ENCODE results near the gene TMEM8B. TPM values are rescaled to one million over a fixed set of nuclear protein-coding genes. Genes with fewer than 3 reads are reported as not detected.

TMEM8B gene
- total and polyA plus RNA-seq, 2 of the 8 experiments (the other 6 are each of a cell fraction or from before 2014, with no cell fraction given), result 7.5 to 10.4 TPM

GRCh38 chr9:35904338-35904737 is 75.3 kb downstream of the TMEM8B start:
- H2BK15ac ChIP-seq (ENCODE audit: low read length), result peak overlapping the region; percentile 61; the same call in 1 of the 2 replicates
- H3K36me3 ChIP-seq (ENCODE audit: control insufficient read depth in 2 of 4, insufficient read depth in 4 of 4, low read length in 3 of 4), result no peaks in the 10 kb centered on the region
- no peak overlapping the region for H2AK5ac ChIP-seq (ENCODE audit: low read depth, low read length)
- no peak overlapping the region for H3K14ac ChIP-seq (ENCODE audit: insufficient read length)
- H3K9ac ChIP-seq (replicated peaks in 1 of 4; ENCODE audit: extremely low read depth in 1 of 4, low read depth in 3 of 4, low read length in 3 of 4), result no peak overlapping the region
- no peak overlapping the region for H2AFZ ChIP-seq (ENCODE audit: low read length)
- no peak overlapping the region for H3K27ac ChIP-seq (ENCODE audit: low read depth, low read length)
- H3K23ac ChIP-seq (ENCODE audit: insufficient read length), result no peak overlapping the region
- H4K8ac ChIP-seq (ENCODE audit: extremely low read depth, insufficient read depth, low read length), result no peak overlapping the region
- no peak overlapping the region for H4K5ac ChIP-seq (ENCODE audit: insufficient read length, low read depth, low read length)
- H2BK5ac ChIP-seq (ENCODE audit: low read depth, low read length), result no peak overlapping the region
- no peak overlapping the region for H3K4ac ChIP-seq (replicated peaks; ENCODE audit: insufficient read length, low read depth, low read length)
- no peak overlapping the region for H2BK120ac ChIP-seq (replicated peaks; ENCODE audit: low read depth, low read length)
- H3K27me3 ChIP-seq (replicated peaks in 1 of 4; ENCODE audit: control insufficient read depth in 3 of 4, extremely low read depth in 1 of 4, insufficient read depth in 3 of 4, low read length in 3 of 4), result peaks cover 0 to 2% (median 0%) of the 10 kb centered on the region in 4 experiments; a peak in 1 of 7 replicates
- FAIRE-seq, result no peak
- H4K91ac ChIP-seq (replicated peaks; ENCODE audit: insufficient read length, low read length), result no peak overlapping the region
- H3K79me2 ChIP-seq (ENCODE audit: control insufficient read depth in 1 of 2, insufficient read depth in 2 of 2, low read length in 2 of 2), result no peaks in the 10 kb centered on the region
- ChIA-PET POLR2A (ENCODE audit: partially characterized antibody) (no interaction called here), CTCF (ENCODE audit: partially characterized antibody) (interaction anchor here (0.7 to 2.2 kb wide), 6 partner anchors 9 to 42 kb away, joined by 3 to 7 read pairs (median 5); no protein-coding TSS in a partner anchor)
- H4K20me1 ChIP-seq (replicated peaks in 1 of 2; ENCODE audit: control insufficient read depth in 1 of 2, insufficient read depth in 2 of 2, low read length in 2 of 2), result no peaks in the 10 kb centered on the region
- H2BK20ac ChIP-seq (ENCODE audit: low read length), result no peak overlapping the region
- H3K9me3 ChIP-seq (ENCODE audit: insufficient read depth in 2 of 2, low read depth in 1 of 2, low read length in 1 of 2), result no peaks in the 10 kb centered on the region
- no peak overlapping the region for H3K4me2 ChIP-seq (ENCODE audit: insufficient read depth in 1 of 2, low read depth in 2 of 2, low read length in 2 of 2)
- 91% methylated on average over 8 of the region's 8 CpGs; no CpG with 5 or more reads in 1 of the 2 experiments for WGBS, 2 experiments (ENCODE audit: extremely low coverage in 1 of 2, insufficient coverage in 1 of 2, insufficient read length in 1 of 2, insufficient replicate concordance in 2 of 2, low coverage in 1 of 2, low lambda C conversion rate in 2 of 2, missing lambda C conversion rate in 1 of 2)
- no peak overlapping the region for H3K4me3 ChIP-seq (ENCODE audit: extremely low read depth in 1 of 4, insufficient read depth in 2 of 4, low read depth in 3 of 4, low read length in 4 of 4)
- H3K4me1 ChIP-seq (replicated peaks in 1 of 4; ENCODE audit: control insufficient read depth in 3 of 4, insufficient read depth in 4 of 4, low read length in 3 of 4), result peaks cover 9 to 27% (median 17%) of the 10 kb centered on the region in 4 experiments
- no peak for DNase-seq (ENCODE audit: low read depth in 1 of 2, low spot score in 2 of 2)
- H3K23me2 ChIP-seq (ENCODE audit: low read depth, low read length), result no peaks in the 10 kb centered on the region; the same call in 1 of the 2 replicates
- H2BK12ac ChIP-seq (ENCODE audit: low read depth, low read length), result no peak overlapping the region
- H3K56ac ChIP-seq (replicated peaks; ENCODE audit: insufficient read length, low read depth, low read length), result no peak overlapping the region
- TF ChIP-seq SIX5 (IDR thresholded peaks at IDR 0.05; ENCODE audit: low read depth, low read length) (no peak), BRCA1 (IDR thresholded peaks at IDR 0.05; ENCODE audit: low read depth, low read length) (no peak), KDM1A (IDR thresholded peaks at IDR 0.05; ENCODE audit: borderline replicate concordance, low read length) (no peak), TEAD4 (IDR thresholded peaks at IDR 0.05; ENCODE audit: low read depth, low read length) (no peak), CHD2 (IDR thresholded peaks at IDR 0.05; ENCODE audit: low read length) (no peak)
- 0 out of 2 replicates have a peak, but pooled peaks cover 1% of the 10 kb centered on the region for H3K79me1 ChIP-seq (ENCODE audit: low read depth, low read length)
- no peak overlapping the region for H3K18ac ChIP-seq (ENCODE audit: extremely low read depth, low read length)
